HepG2 (cell line): ENCODE measurements around the gene CDV3.

ENCODE experiments used
- CTCF ChIP-seq: sonication (generic); formaldehyde crosslinking; IDR thresholded peaks from 2 replicates; pipeline ENCODE4 v1.5.0; 2020; ENCODE audit warnings: mild to moderate bottlenecking, missing genetic modification reagents, moderate library complexity
- KDM1A ChIP-seq: IDR thresholded peaks from 2 replicates; pipeline ENCODE4 v1.6.1; 2016; ENCODE audit warnings: missing compliant biosample characterization
- MAFF ChIP-seq: IDR thresholded peaks from 2 replicates; pipeline ENCODE4 v1.6.1; 2011; ENCODE audit warnings: low read depth, low read length, improper control_type of control experiment
- MYC ChIP-seq: sonication (generic); formaldehyde crosslinking; IDR thresholded peaks from 2 replicates; pipeline ENCODE4 v1.9.0; 2021; ENCODE audit warnings: missing genetic modification reagents, borderline replicate concordance
- NR3C1 ChIP-seq: sonication (generic); formaldehyde crosslinking; IDR thresholded peaks from 2 replicates; pipeline ENCODE4 v1.4.0; 2020; ENCODE audit warnings: missing genetic modification reagents
- PCBP2 ChIP-seq: fragments of 200-400 bp; formaldehyde crosslinking; optimal IDR thresholded peaks from 2 replicates; pipeline ENCODE3; 2018; ENCODE audit warnings: low read length, low read depth; ENCODE audit not compliant: poor library complexity, severe bottlenecking
- ZNF232 ChIP-seq: sonication (generic); formaldehyde crosslinking; IDR thresholded peaks from 2 replicates; pipeline ENCODE4 v1.4.0; 2020; ENCODE audit warnings: missing genetic modification reagents, borderline replicate concordance
- ZNF33B ChIP-seq: sonication (generic); formaldehyde crosslinking; IDR thresholded peaks from 2 replicates; pipeline ENCODE4 v1.5.1; 2020; ENCODE audit warnings: mild to moderate bottlenecking, missing genetic modification reagents
- ZNF672 ChIP-seq: sonication (generic); formaldehyde crosslinking; IDR thresholded peaks from 2 replicates; pipeline ENCODE4 v1.8.1; 2022; ENCODE audit warnings: missing genetic modification reagents

GRCh38 chr3:133570139-133570936 is 3.1 kb upstream of the CDV3 start:
- TF ChIP-seq CTCF = no peak
- no peak for TF ChIP-seq ZNF232 (CRISPR knock-in tag)
- no peak for TF ChIP-seq KDM1A (CRISPR knock-in tag)
- TF ChIP-seq ZNF672 = no peak
- no peak for TF ChIP-seq NR3C1 (CRISPR knock-in tag)
- no peak for TF ChIP-seq PCBP2
- TF ChIP-seq ZNF33B (CRISPR knock-in tag) = no peak
- TF ChIP-seq MAFF = peak; percentile 60
- TF ChIP-seq MYC (CRISPR knock-in tag) = no peak
